ENCODE data around the gene MAPKAP1.

DNA sequence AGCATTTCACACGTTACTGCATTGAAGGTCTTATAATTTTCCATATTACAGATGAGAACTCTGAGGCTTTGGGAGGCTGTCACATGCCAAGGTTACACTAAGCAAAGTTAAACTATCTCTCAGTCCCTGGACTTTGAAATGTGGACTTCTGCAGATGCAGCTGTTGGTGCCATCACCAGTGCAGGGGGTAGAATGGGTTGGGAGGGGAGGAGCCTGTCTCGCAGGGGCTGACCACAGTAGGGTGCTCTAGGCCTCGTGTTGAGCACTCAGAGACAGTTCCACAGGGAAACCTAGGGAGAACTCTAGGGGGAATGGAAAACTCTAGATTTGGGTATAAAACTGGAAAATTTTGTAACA, 220.9 kb downstream of the MAPKAP1 start:
- TF ChIP-seq CTCF (IDR thresholded peaks at IDR 0.05; ENCODE audit: borderline replicate concordance, extremely low read depth, low read length, poor library complexity, severe bottlenecking) (no peak), EZH2 (IDR thresholded peaks at IDR 0.05; ENCODE audit: borderline replicate concordance, low read depth, low read length, severe bottlenecking) (no peak)

Data from DND-41 (cell line).